GM12873 (cell line): ENCODE results near the gene RRAS2.

Source experiments
- CTCF ChIP-seq: IDR thresholded peaks from 2 replicates; pipeline ENCODE4 v1.5.1; 2012; ENCODE audit warnings: low read depth, mild to moderate bottlenecking, moderate library complexity, low read length, control low read depth; ENCODE audit not compliant: insufficient read depth; ENCODE audit errors: missing control alignments

RRAS2 gene

DNA sequence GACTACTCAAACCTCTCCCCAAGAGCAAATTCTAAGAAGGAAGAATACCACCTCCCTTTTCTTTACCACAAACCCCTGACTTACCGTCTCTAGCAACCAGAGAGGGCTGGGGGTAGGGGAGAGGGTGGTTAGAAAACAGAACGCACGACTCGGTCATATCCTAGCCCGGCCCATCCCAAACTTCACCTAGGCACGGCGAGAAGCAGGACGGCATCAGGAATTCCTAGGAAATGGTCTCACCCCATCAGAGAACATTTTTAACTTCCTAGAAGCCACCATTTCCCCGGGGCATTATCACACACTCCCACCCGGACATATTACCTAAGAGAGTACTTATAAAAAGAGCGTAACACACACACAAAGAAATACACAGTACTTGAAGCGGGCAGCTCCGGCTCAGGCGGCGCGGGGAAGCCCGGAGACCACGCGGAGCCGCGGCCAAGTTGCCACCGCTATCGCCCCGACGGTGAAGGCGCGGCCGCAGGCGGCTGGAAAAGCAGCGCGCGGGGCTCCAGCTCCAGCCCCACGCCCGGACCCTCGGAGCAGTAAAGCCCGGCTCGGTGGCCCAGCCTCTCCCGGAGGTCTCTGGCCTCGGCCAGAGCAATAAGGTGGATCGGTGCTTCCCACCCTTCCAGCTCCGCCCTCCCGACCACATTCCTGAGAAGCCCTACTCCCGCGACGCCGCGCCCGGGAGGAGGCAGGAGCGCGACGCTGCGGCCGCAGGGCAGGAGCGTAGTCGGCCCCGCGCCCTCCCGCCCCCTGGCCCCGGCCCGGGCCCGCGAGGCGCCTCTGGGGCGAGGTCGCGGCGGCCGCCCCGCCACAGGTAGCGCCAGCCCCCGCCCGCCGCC, 878 bp downstream of the RRAS2 start:
- no peak for TF ChIP-seq CTCF

GRCh38 chr11:14356342-14356741, 2.6 kb downstream of the RRAS2 start:
- no peak for TF ChIP-seq CTCF

DNA sequence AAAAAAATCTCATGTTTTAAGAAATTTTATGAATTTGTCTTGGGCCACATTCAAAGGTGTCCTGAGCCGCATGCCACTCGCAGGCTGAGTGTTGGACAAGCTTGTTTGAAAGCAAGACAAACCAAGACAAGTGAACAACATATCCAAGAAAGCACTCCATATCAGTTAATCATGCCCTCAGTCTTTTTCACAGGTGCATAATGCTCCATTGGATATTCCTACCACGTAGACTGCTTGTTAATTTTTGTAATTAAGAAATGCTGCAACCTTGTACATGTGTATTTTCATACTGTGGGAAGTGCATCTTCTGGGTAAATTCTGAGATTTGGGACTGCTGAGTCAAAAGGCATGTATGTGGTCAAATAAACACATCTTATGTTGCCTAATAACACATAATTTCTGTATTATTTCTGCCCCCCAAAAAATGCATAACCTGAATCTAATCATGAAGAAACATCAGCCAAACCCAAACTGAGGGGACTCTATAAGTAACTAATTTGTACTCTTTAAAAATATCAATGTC, 8.2 kb downstream of the RRAS2 start:
- TF ChIP-seq CTCF, result no peak

DNA sequence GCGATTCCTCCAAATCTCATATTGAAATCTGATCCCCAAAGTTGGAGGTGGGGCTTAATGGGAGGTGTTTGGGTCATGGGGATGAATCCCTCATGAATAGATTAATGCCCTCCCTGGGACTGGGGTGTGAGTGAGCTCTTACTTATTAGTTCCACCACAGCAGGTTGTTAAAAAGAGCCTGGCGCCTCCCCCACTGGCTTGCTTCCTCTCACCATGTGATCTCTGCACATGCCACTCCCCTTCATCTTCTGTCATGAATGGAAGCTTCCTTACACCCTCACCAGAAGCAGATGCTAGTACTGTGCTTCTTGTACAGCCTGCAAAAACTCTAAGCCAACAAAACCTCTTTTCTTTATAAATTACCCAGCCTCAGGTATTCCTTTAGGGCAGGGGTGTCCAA, 8.8 kb downstream of the RRAS2 start:
- TF ChIP-seq CTCF, result no peak

DNA sequence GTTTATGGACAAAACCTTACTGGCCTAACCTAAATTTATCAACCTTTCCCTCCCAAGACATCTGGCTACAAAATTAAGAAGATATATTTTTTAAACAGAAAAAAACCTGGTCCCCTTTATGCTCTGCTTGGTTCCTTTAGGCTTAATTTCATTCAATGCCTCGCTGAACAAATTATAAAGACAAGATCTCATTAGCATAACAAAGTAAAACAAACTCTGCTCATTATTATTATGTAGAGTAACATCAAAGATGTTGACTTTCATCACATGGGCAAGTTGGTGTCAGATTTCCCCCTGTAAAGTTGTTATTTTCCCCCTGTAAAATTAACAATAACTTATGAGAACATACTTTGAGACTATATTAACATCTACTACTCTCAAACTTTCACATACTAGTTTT, 11.0 kb downstream of the RRAS2 start:
- no peak for TF ChIP-seq CTCF

- TF ChIP-seq CTCF, result no peak
Measured at GRCh38 chr11:14347494-14347893, 11.5 kb downstream of the RRAS2 start.

GRCh38 chr11:14346303-14346955, 12.6 kb downstream of the RRAS2 start:
- no peak for TF ChIP-seq CTCF
